OCI-LY7 (cell line): ENCODE measurements around the gene SPPL2A.

Experiments used
- CTCF ChIP-seq: fragments of 200-600 bp; sonication (generic); conservative IDR thresholded peaks from 2 replicates; pipeline ENCODE4 v1.5.1; 2014; ENCODE audit warnings: mild to moderate bottlenecking, antibody characterized with exemption, low read length, moderate library complexity, mixed read lengths
- EZH2phosphoT487 ChIP-seq: fragments of 200-600 bp; sonication (generic); IDR thresholded peaks from 2 replicates; pipeline ENCODE4 v1.6.1; 2018; ENCODE audit warnings: low read depth, borderline replicate concordance, mild to moderate bottlenecking, mixed run types, antibody characterized with exemption, low read length, moderate library complexity, mixed read lengths

DNA sequence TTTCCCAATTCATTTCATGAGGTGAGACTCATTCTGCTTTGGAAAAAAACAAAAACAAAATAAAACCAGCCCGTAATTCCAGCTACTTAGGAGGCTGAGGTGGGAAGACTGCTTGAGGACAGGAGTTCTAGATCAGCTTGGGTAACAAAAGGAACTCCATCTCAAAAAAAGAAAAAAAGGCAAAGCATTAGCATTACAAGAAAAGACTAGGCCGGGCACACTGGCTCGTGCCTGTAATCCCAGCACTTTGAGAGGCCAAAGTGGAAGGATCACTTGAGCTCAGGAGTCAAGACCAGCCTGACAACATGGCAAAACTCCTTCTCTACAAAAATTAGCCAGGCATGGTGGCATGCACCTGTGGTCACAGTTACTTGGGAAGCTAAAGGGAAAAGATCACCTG is 112.8 kb downstream of the SPPL2A start:
- TF ChIP-seq CTCF (no peak), EZH2phosphoT487 (no peak)
